Glomerular visceral epithelial cell (primary cell): Measurements from ENCODE around the gene SMURF1.

Experiments used
- DNase-seq: peaks from one replicate; pipeline ENCODE4 v3.0.0-alpha.2; 2016; ENCODE audit errors: extremely low spot score

Gene SMURF1

DNA sequence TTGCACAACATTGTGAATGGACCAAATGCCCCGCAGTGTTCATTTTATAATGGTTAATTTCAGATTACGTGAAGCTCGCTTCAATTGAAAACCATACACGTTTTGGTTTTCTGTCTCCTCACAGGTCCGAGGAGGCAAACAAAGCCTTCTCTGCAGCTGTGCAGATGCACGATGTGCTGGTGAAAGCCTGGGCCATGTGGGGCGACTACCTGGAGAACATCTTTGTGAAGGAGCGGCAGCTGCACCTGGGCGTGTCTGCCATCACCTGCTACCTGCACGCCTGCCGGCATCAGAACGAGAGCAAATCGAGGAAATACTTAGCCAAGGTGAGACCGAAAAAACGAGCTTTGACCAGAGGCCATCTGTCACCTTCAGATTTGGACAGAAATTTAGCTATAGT lies 155.3 kb downstream of the SMURF1 start:
- no peak for DNase-seq

DNA sequence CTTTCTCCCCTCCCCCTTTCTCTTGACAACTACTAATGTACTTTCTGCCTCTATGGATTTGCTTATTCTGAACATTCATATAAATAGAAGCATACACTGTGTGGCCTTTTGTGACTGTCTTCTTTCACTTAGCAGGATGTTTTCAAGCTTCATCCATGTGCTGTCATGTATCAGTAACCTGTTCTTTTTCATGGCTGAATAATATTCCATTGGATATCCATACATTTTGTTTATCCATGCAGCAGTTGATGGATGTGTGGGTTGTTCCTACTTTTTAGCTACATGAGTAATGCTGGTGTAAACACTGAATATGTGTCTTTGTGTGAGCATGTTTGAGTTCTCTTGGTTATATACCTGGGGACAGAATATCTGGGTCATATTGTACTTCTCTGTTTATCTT lies 158.0 kb downstream of the SMURF1 start:
- no peak for DNase-seq

DNA sequence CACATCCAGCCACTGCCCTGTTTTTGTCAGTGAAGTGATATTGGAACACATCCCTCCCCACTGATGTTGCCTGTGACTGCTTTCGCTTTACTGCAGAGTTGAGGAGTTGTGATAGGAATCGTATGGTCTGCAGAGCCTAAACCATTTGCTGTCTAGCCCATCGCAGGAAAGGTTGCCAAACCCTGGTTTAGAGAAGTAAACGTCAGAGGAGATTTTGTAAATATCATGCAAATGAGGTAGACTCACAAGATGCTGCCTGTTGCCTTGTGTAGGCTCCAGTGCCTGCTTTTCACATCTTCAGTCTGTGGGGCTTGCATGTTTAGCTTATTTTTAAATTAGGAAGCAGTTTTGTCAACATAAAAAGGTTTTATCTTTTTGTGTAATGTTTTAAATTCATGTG lies 158.5 kb downstream of the SMURF1 start:
- no peak for DNase-seq

DNA sequence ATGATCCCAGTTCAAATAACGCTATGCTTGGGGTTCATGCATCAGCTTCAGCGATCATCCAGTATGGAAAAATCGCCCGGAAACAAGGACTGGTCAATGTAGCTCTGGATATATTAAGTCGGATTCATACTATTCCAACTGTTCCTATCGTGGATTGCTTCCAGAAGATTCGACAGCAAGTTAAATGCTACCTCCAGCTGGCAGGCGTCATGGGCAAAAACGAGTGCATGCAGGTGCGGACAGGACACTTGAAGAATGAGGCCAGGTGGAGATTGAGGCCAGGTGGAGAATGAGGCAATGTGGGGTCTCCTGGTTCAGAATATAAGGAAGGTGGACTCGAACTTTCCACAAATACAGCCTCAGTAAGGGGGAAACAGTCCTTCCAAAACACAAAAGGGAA lies 159.8 kb downstream of the SMURF1 start:
- no peak for DNase-seq

DNA sequence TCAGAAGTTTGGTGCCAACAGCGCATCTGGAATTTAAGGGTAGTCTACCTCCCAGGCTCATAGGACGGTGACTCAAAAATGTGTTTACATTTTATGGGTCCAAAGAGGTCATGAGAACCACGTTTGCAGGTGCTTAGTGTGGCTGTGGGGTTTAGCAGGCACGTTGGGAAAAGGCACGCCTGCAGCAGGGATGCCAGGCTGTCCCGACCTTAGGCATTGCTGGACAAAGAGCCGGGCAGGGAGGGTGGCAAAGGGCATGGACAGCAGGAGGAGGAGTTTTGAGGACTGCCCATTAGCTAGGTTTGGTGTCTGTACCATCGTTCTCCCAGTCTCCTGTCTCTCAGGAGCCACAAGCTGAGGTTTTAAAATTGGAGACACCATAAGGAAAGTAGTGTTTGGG lies 161.2 kb downstream of the SMURF1 start:
- no peak for DNase-seq

DNA sequence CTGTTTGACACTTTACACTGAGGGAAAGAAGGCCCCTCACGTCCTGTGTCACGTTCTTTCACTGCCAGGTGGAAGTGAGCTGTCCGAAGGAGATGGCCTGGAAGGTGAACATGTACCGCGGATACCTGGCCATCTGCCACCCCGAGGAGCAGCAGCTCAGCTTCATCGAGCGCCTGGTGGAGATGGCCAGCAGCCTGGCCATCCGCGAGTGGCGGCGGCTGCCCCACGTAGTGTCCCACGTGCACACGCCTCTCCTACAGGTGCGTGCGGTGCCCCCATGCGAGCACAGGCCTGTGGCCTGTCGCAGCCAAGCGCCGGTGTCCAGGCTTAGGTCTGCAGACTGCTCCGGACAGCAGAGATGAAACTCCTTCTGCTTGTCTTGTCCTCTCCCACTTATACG lies 162.2 kb downstream of the SMURF1 start:
- no peak for DNase-seq

DNA sequence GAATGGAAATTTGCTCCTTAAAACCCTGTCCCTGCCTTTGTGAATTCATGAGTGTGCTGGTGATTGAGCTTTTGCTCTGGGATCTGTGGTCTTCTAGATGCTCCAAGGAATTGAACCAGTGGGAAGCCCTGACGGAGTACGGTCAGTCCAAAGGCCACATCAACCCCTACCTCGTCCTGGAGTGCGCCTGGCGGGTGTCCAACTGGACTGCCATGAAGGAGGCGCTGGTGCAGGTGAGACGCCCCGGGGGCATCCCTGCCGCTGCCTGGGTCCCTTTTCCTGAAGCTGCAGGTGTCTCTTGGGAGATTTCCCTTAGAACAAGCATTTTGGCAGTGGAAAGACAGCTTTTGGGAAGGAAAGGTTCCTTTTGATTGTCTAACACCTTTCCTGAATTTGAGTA lies 165.2 kb downstream of the SMURF1 start:
- DNase-seq: no peak
